Bronchus fibroblast of lung (primary cell): Measurements from ENCODE around the gene ZBTB20. TPM values are rescaled to one million over a fixed set of nuclear protein-coding genes. Genes with fewer than 3 reads are reported as not detected.

ENCODE experiments used
- total RNA-seq: library from RNA; depleted of rRNA; stranded (reverse); fragments of >200 nt; gene quantifications from 2 replicates; pipeline ENCODE4 v1.2.3, GENCODE V29; 2015

ZBTB20 gene
- 4.0 and 4.9 TPM in 2 replicates for total RNA-seq

GRCh38 chr3:115146418-115147328 is at the start of gene ZBTB20:
Gene ZBTB20 (minus strand): TSS chr3:115147288.

GRCh38 chr3:114293838-114294535 is 853.1 kb downstream of the ZBTB20 start, which contains the start of gene TIGIT:
Gene TIGIT (plus strand): TSS chr3:114294028. CDS start chr3:114294062, 34 bp downstream.

